K562 (cell line): Measurements from ENCODE around the gene ATXN10. TPM values are rescaled to one million over a fixed set of nuclear protein-coding genes. Genes with fewer than 3 reads are reported as not detected.

Experiments used
- BHLHE40 ChIP-seq: IDR thresholded peaks from 2 replicates; pipeline ENCODE4 v1.6.1; 2011; ENCODE audit warnings: low read length, improper control_type of control experiment
- BRF1 ChIP-seq: IDR thresholded peaks from 3 replicates; pipeline ENCODE4 v1.6.1; 2011; ENCODE audit warnings: borderline replicate concordance, mild to moderate bottlenecking; ENCODE audit not compliant: insufficient read length; ENCODE audit errors: extremely low read depth
- CCNT2 ChIP-seq: IDR thresholded peaks from 2 replicates; pipeline ENCODE4 v1.6.1; 2011; ENCODE audit warnings: borderline replicate concordance, low read depth, mild to moderate bottlenecking, moderate library complexity, mixed read lengths, low read length; ENCODE audit not compliant: insufficient read length; ENCODE audit errors: extremely low read depth
- CXXC5 ChIP-seq: fragments of 250-450 bp; sonication (Bioruptor Pico); IDR thresholded peaks from 2 replicates; pipeline ENCODE4 v1.8.0; 2022; ENCODE audit warnings: inconsistent platforms, mild to moderate bottlenecking, moderate library complexity
- ILK ChIP-seq: fragments of 450-650 bp; IDR thresholded peaks from 2 replicates; pipeline ENCODE4 v1.6.1; 2016; ENCODE audit warnings: missing genetic modification characterization, low read depth, mild to moderate bottlenecking, missing compliant biosample characterization, moderate library complexity, borderline replicate concordance
- MAZ ChIP-seq, 2 experiments: fragments of 450-650 bp in 1 of 2; sonication (generic) in 1 of 2; formaldehyde crosslinking; IDR thresholded peaks in 1 of 2; conservative IDR thresholded peaks in 1 of 2; 2 replicates each; pipeline versions ENCODE4 v1.4.0 to v1.5.0; 2020; ENCODE audit warnings: mild to moderate bottlenecking in 1 of 2, missing genetic modification reagents in 1 of 2
- MLLT1 ChIP-seq, 2 experiments: fragments of 450-650 bp; IDR thresholded peaks; 2 replicates each; pipeline ENCODE4 v1.6.1; 2016
- MTF1 ChIP-seq: fragments of 250-450 bp; sonication (Bioruptor Pico); IDR thresholded peaks from 2 replicates; pipeline ENCODE4 v1.9.0; 2021; ENCODE audit warnings: moderate library complexity, mild to moderate bottlenecking, inconsistent platforms, borderline replicate concordance
- MYC ChIP-seq, 2 experiments: fragments of 250-450 bp in 1 of 2; sonication (Bioruptor Pico) in 1 of 2; IDR thresholded peaks; 2 replicates each; pipeline versions ENCODE4 v1.5.1 to v1.6.1; 2012 to 2021; ENCODE audit warnings: low read depth in 2 of 2, borderline replicate concordance in 1 of 2, improper control_type of control experiment in 1 of 2, low read length in 1 of 2, mild to moderate bottlenecking in 1 of 2, moderate library complexity in 1 of 2
- POLR2A ChIP-seq: fragments of 450-650 bp; conservative IDR thresholded peaks from 2 replicates; pipeline ENCODE4 v1.6.1; 2016
- POLR2AphosphoS5 ChIP-seq: IDR thresholded peaks from 2 replicates; pipeline ENCODE4 v1.6.1; 2011; ENCODE audit warnings: mild to moderate bottlenecking, low read depth, low read length, moderate library complexity; ENCODE audit not compliant: control insufficient read depth, insufficient read depth
- RB1 ChIP-seq: fragments of 450-650 bp; IDR thresholded peaks from 2 replicates; pipeline ENCODE4 v1.6.1; 2017; ENCODE audit warnings: low read depth, mild to moderate bottlenecking
- RCOR1 ChIP-seq, 2 experiments: IDR thresholded peaks; 2 replicates each; pipeline ENCODE4 v1.6.1; 2012; ENCODE audit warnings: low read depth in 2 of 2, low read length in 2 of 2, borderline replicate concordance in 1 of 2, improper control_type of control experiment in 1 of 2
- TARDBP ChIP-seq: fragments of 450-650 bp; IDR thresholded peaks from 2 replicates; pipeline ENCODE4 v1.6.1; 2016
- USF2 ChIP-seq: sonication (generic); formaldehyde crosslinking; IDR thresholded peaks from 2 replicates; pipeline ENCODE4 v1.5.0; 2020; ENCODE audit warnings: missing genetic modification reagents
- YY1 ChIP-seq, 3 experiments: IDR thresholded peaks; 2 replicates each; pipeline ENCODE4 v1.6.1; 2011; ENCODE audit warnings: low read length in 2 of 3, mild to moderate bottlenecking in 2 of 3, moderate library complexity in 2 of 3, borderline replicate concordance in 1 of 3, control low read depth in 1 of 3, low read depth in 1 of 3; ENCODE audit not compliant: insufficient read depth in 3 of 3, insufficient replicate concordance in 2 of 3, control insufficient read depth in 1 of 3, insufficient read length in 1 of 3; ENCODE audit errors: extremely low read depth in 1 of 3
- ZBTB8A ChIP-seq: fragments of 450-650 bp; IDR thresholded peaks from 2 replicates; pipeline ENCODE4 v1.6.1; 2018; ENCODE audit warnings: mild to moderate bottlenecking, moderate library complexity; ENCODE audit not compliant: partially characterized antibody
- ZNF140 ChIP-seq: fragments of 250-450 bp; sonication (Bioruptor Pico); IDR thresholded peaks from 2 replicates; pipeline ENCODE4 v1.8.0; 2021; ENCODE audit warnings: moderate library complexity, mild to moderate bottlenecking, inconsistent platforms
- ZNF232 ChIP-seq: sonication (generic); formaldehyde crosslinking; IDR thresholded peaks from 2 replicates; pipeline ENCODE4 v1.8.0; 2022; ENCODE audit warnings: mild to moderate bottlenecking, missing genetic modification reagents
- ZNF431 ChIP-seq: sonication (generic); formaldehyde crosslinking; IDR thresholded peaks from 2 replicates; pipeline ENCODE4 v1.8.0; 2022; ENCODE audit warnings: mild to moderate bottlenecking, missing genetic modification reagents
- ZNF584 ChIP-seq: fragments of 200-800 bp; sonication (Bioruptor generic); IDR thresholded peaks from 2 replicates; pipeline ENCODE4 v1.6.1; 2016; ENCODE audit warnings: low read depth, mild to moderate bottlenecking, missing genetic modification characterization, missing compliant biosample characterization
- ZNF586 ChIP-seq: fragments of 450-650 bp; formaldehyde crosslinking; conservative IDR thresholded peaks from 2 replicates; pipeline ENCODE4 v1.4.0; 2020; ENCODE audit warnings: mild to moderate bottlenecking, moderate library complexity
- polyA plus RNA-seq, 8 experiments: library from polyadenylated mRNA; depleted of rRNA in 4 of 8; stranded (reverse) in 5 of 8; unstranded in 3 of 8; fragments of >200 nt; fragmentation: Nextera tagmentation in 2 of 8; fragmentation: Illumina TruSeq in 1 of 8; extraction: Ambion mirVana in 2 of 8; extraction: Trizol in 1 of 8; gene quantifications; 2 replicates each; pipeline versions ENCODE4 v1.2.1 to v1.2.3, GENCODE V29; 2011 to 2014; ENCODE audit warnings: inconsistent platforms in 1 of 8, missing spikeins in 1 of 8
- total RNA-seq, 7 experiments: library from RNA; depleted of rRNA in 6 of 7; stranded (reverse); fragments of >200 nt in 6 of 7; fragmentation: Illumina TruSeq in 2 of 7; extraction: Trizol in 2 of 7; gene quantifications; 2 replicates each; pipeline versions ENCODE4 v1.2.1 to v1.2.3, GENCODE V29; 2011 to 2021; ENCODE audit warnings: low replicate concordance in 1 of 7
- TF ChIP-seq, protein P1 (sequence below): fragments of 250-450 bp; sonication (Bioruptor Pico); IDR thresholded peaks from 2 replicates; pipeline ENCODE4 v1.4.0; 2020

ATXN10 gene
- total and polyA plus RNA-seq, 9 of the 15 experiments (the other 6 are each of a cell fraction or from before 2014, with no cell fraction given): 11.5 to 190 (median 33.6) TPM

- TF ChIP-seq ILK (tag) (no peak), ZNF584 (CRISPR knock-in tag) (no peak), POLR2A (no peak), RCOR1 (IDR thresholded peaks at IDR 0.05; ENCODE audit: borderline replicate concordance in 1 of 2, low read depth in 2 of 2, low read length in 2 of 2) (no peak), BRF1 (no peak), BHLHE40 (peak; percentile 72), USF2 (CRISPR knock-in tag) (peak; percentile 47), MTF1 (CRISPR knock-in tag) (no peak), ZNF431 (CRISPR knock-in tag) (no peak), ZNF232 (CRISPR knock-in tag) (no peak), CCNT2 (peak; percentile 31), POLR2AphosphoS5 (no peak), MLLT1 (IDR thresholded peaks at IDR 0.05) (no peak), ZNF586 (CRISPR knock-in tag) (no peak), ZBTB8A (no peak), MYC (IDR thresholded peaks at IDR 0.05; ENCODE audit: low read depth, low read length) (peak; percentile 64), MYC (CRISPR knock-in tag; IDR thresholded peaks at IDR 0.05; ENCODE audit: borderline replicate concordance, low read depth) (no peak), ZNF140 (CRISPR knock-in tag) (no peak), TARDBP (no peak), MAZ (CRISPR knock-in tag; conservative IDR thresholded peaks at IDR 0.05 in 1 of 2, IDR thresholded peaks at IDR 0.05 in 1 of 2) (0 out of 4 replicates have a peak, but pooled peaks of 1 of the 2 experiments have one; percentile 25), RB1 (peak; percentile 69; the same call in 1 of the 2 replicates), YY1 (IDR thresholded peaks at IDR 0.05; ENCODE audit: borderline replicate concordance in 1 of 3, control insufficient read depth in 1 of 3, extremely low read depth in 1 of 3, insufficient read depth in 3 of 3, insufficient read length in 1 of 3, insufficient replicate concordance in 2 of 3, low read depth in 1 of 3, low read length in 2 of 3) (peak; percentile 15 to 75 (median 49)), CXXC5 (peak; percentile 49)
- TF ChIP-seq, protein P1, sequence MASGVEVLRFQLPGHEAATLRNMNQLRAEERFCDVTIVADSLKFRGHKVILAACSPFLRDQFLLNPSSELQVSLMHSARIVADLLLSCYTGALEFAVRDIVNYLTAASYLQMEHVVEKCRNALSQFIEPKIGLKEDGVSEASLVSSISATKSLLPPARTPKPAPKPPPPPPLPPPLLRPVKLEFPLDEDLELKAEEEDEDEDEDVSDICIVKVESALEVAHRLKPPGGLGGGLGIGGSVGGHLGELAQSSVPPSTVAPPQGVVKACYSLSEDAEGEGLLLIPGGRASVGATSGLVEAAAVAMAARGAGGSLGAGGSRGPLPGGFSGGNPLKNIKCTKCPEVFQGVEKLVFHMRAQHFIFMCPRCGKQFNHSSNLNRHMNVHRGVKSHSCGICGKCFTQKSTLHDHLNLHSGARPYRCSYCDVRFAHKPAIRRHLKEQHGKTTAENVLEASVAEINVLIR: no peak
These were observed 25.9 kb upstream of the ATXN10 start (continued) for GRCh38 chr22:45645526-45646414.
